DOHH2 (cell line): Measurements from ENCODE around the gene TTYH2.

Experiments used
- H3F3A ChIP-seq: fragments of 200-600 bp; sonication (generic), shearing (Covaris generic); 2 replicates; pipeline ENCODE4 v1.6.0; 2016; ENCODE audit warnings: antibody characterized with exemption, mild to moderate bottlenecking; ENCODE audit not compliant: control insufficient read depth, insufficient read depth
- H3K27ac ChIP-seq: fragments of 200-600 bp; sonication (generic); 2 replicates; pipeline ENCODE4 v1.5.1; 2014; ENCODE audit warnings: low read depth, mild to moderate bottlenecking, low read length, moderate library complexity
- H3K27me3 ChIP-seq: fragments of 200-600 bp; sonication (generic); 2 replicates; pipeline ENCODE4 v1.6.1; 2014; ENCODE audit warnings: mild to moderate bottlenecking, low read length, mixed read lengths; ENCODE audit not compliant: control insufficient read depth
- H3K36me3 ChIP-seq: fragments of 200-600 bp; sonication (generic); 2 replicates; pipeline ENCODE4 v1.6.1; 2014; ENCODE audit warnings: mild to moderate bottlenecking, low read length, moderate library complexity, mixed read lengths; ENCODE audit not compliant: control insufficient read depth
- H3K4me1 ChIP-seq: fragments of 200-600 bp; sonication (generic); 2 replicates; pipeline ENCODE4 v1.6.1; 2014; ENCODE audit warnings: mild to moderate bottlenecking, low read length, mixed read lengths; ENCODE audit not compliant: control insufficient read depth
- H3K4me2 ChIP-seq: fragments of 200-600 bp; sonication (generic); 2 replicates; pipeline ENCODE4 v1.6.0; 2014; ENCODE audit warnings: mild to moderate bottlenecking, low read length, moderate library complexity
- H3K4me3 ChIP-seq: fragments of 200-600 bp; sonication (generic); 2 replicates; pipeline ENCODE4 v1.5.1; 2014; ENCODE audit warnings: mild to moderate bottlenecking, low read length, mixed read lengths
- H3K79me2 ChIP-seq: fragments of 200-600 bp; sonication (generic); 2 replicates; pipeline ENCODE4 v1.6.1; 2014; ENCODE audit warnings: mild to moderate bottlenecking, low read length, mixed read lengths; ENCODE audit not compliant: control insufficient read depth
- H3K9me2 ChIP-seq: fragments of 200-600 bp; sonication (generic); replicated peaks from 2 replicates; pipeline ENCODE4 v1.6.1; 2014; ENCODE audit warnings: mild to moderate bottlenecking, low read length, mixed read lengths; ENCODE audit not compliant: control insufficient read depth
- H3K9me3 ChIP-seq: fragments of 200-600 bp; sonication (generic); 2 replicates; pipeline ENCODE4 v1.6.1; 2014; ENCODE audit warnings: antibody characterized with exemption, low read length, mixed read lengths; ENCODE audit not compliant: control insufficient read depth, insufficient read depth
- H4K20me1 ChIP-seq: fragments of 200-600 bp; sonication (generic); 2 replicates; pipeline ENCODE4 v1.6.0; 2014; ENCODE audit warnings: low read depth, mild to moderate bottlenecking, antibody characterized with exemption, low read length, moderate library complexity; ENCODE audit not compliant: control insufficient read depth, insufficient read depth
- EZH2phosphoT487 ChIP-seq: fragments of 200-600 bp; sonication (generic); IDR thresholded peaks from 2 replicates; pipeline ENCODE4 v1.6.1; 2017; ENCODE audit warnings: borderline replicate concordance, mild to moderate bottlenecking, antibody characterized with exemption, low read length, moderate library complexity, mixed read lengths
- TF ChIP-seq, protein P1 (sequence below): fragments of 200-600 bp; sonication (generic); IDR thresholded peaks from one replicate; pipeline ENCODE4 v1.5.1; 2014; ENCODE audit warnings: antibody characterized with exemption, mild to moderate bottlenecking, low read depth, low read length; ENCODE audit not compliant: poor library complexity, severe bottlenecking

TTYH2 gene

DNA sequence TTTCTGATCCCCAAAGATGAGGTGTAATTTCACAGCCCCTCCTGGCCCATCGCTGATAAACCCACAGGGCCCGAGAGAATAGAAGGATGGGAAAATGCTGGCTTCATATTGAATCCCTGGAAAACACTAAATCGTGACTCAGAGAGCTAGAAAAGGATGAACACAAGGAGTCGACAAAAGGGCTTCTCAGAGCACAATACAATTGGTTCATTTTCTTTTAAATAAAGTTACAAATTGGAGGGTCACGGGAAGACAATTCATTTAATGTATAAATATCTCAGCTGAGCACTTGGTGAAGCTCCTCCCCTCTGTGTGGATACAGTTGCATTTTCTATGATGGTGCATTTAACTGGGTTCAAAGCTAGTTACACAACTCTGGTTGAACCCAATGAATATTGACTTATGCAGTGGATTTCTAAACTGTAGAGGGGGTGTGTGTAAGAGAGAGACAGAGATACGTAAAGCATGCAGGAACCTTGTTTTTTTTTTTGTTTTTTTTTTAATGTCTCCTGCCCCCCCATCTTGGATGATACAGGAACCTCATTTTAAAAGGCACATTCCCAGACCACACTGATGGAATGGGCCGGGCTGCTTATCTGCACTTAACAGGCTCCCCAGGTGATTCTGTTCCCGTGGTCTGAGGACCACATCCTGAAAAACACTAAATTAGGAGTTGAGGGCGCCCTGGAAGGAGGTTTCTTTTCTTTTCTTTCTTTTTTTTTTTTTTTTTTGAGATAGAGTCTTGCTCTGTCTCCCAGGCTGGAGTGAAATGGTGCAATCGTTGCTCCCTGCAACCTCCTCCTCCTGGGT lies 14.1 kb downstream of the TTYH2 start:
- H4K20me1 ChIP-seq = no peaks in the 10 kb centered on the region
- no peaks in the 10 kb centered on the region for H3K9me3 ChIP-seq
- no peak overlapping the region for H3K27ac ChIP-seq
- H3K9me2 ChIP-seq = no peaks in the 10 kb centered on the region
- H3K4me1 ChIP-seq = no peaks in the 10 kb centered on the region
- no peaks in the 10 kb centered on the region for H3K79me2 ChIP-seq
- H3K27me3 ChIP-seq = no peaks in the 10 kb centered on the region
- TF ChIP-seq EZH2phosphoT487 = no peak
- TF ChIP-seq, protein P1, sequence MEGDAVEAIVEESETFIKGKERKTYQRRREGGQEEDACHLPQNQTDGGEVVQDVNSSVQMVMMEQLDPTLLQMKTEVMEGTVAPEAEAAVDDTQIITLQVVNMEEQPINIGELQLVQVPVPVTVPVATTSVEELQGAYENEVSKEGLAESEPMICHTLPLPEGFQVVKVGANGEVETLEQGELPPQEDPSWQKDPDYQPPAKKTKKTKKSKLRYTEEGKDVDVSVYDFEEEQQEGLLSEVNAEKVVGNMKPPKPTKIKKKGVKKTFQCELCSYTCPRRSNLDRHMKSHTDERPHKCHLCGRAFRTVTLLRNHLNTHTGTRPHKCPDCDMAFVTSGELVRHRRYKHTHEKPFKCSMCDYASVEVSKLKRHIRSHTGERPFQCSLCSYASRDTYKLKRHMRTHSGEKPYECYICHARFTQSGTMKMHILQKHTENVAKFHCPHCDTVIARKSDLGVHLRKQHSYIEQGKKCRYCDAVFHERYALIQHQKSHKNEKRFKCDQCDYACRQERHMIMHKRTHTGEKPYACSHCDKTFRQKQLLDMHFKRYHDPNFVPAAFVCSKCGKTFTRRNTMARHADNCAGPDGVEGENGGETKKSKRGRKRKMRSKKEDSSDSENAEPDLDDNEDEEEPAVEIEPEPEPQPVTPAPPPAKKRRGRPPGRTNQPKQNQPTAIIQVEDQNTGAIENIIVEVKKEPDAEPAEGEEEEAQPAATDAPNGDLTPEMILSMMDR = no peak
- no peaks in the 10 kb centered on the region for H3F3A ChIP-seq
- H3K36me3 ChIP-seq = no peaks in the 10 kb centered on the region
- no peak overlapping the region for H3K4me2 ChIP-seq
- no peak overlapping the region for H3K4me3 ChIP-seq

GRCh38 chr17:74228306-74228978 lies 15.1 kb downstream of the TTYH2 start:
- H3K79me2 ChIP-seq = no peaks in the 10 kb centered on the region
- no peak overlapping the region for H3K27ac ChIP-seq
- H3K36me3 ChIP-seq = no peaks in the 10 kb centered on the region
- no peaks in the 10 kb centered on the region for H4K20me1 ChIP-seq
- no peaks in the 10 kb centered on the region for H3K4me1 ChIP-seq
- no peaks in the 10 kb centered on the region for H3F3A ChIP-seq
- no peaks in the 10 kb centered on the region for H3K27me3 ChIP-seq
- no peak overlapping the region for H3K4me3 ChIP-seq
- no peak for TF ChIP-seq EZH2phosphoT487
- TF ChIP-seq, protein P1 = no peak
- H3K4me2 ChIP-seq = no peak overlapping the region
- no peaks in the 10 kb centered on the region for H3K9me3 ChIP-seq
- no peaks in the 10 kb centered on the region for H3K9me2 ChIP-seq

GRCh38 chr17:74230896-74231295 lies 17.5 kb downstream of the TTYH2 start:
- Histone ChIP-seq H3F3A (no peaks in the 10 kb centered on the region), H3K27me3 (no peaks in the 10 kb centered on the region), H3K9me3 (no peaks in the 10 kb centered on the region), H3K27ac (no peak overlapping the region), H3K4me1 (no peaks in the 10 kb centered on the region), H3K4me3 (no peak overlapping the region), H3K36me3 (no peaks in the 10 kb centered on the region), H3K4me2 (no peak overlapping the region), H4K20me1 (no peaks in the 10 kb centered on the region), H3K9me2 (no peaks in the 10 kb centered on the region), H3K79me2 (no peaks in the 10 kb centered on the region)
- TF ChIP-seq EZH2phosphoT487 = no peak
- TF ChIP-seq, protein P1 = no peak
